Breast epithelium (tissue), 3 donors: ENCODE data around the gene DMAC1.

Experiments
- POLR2AphosphoS5 ChIP-seq, 3 donors: sonication (generic); formaldehyde crosslinking; IDR thresholded peaks; one replicate each; pipeline ENCODE4 v1.6.1; 2017; ENCODE audit warnings: antibody characterized with exemption in 3 of 3
- TF ChIP-seq, protein P1 (sequence below), 3 donors: fragments of 450-650 bp; IDR thresholded peaks; one replicate each; pipeline ENCODE4 v1.5.1; 2016 to 2017; ENCODE audit warnings: antibody characterized with exemption in 3 of 3, mild to moderate bottlenecking in 3 of 3, moderate library complexity in 3 of 3

DNA sequence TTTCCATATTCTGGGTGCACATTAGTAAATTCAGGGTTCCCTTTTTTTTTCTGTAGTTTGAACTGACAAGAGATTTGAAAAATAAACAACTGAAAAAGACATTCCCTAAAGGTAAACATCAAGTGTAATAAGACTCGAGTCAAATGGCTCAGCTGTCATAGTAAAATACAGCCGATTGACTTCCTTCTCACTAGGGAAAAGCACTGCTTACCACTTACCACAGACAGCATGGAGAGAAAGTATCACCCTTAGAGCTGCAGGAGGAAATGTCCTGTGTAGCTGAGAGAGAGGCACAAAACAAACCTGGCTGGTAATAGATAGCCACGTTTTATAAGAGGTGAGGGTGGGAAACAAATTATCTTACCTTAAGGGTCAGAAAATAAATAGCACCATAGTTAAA lies 12.1 kb upstream of the DMAC1 start:
- no peak for TF ChIP-seq POLR2AphosphoS5 (IDR thresholded peaks at IDR 0.05)
- TF ChIP-seq, protein P1, sequence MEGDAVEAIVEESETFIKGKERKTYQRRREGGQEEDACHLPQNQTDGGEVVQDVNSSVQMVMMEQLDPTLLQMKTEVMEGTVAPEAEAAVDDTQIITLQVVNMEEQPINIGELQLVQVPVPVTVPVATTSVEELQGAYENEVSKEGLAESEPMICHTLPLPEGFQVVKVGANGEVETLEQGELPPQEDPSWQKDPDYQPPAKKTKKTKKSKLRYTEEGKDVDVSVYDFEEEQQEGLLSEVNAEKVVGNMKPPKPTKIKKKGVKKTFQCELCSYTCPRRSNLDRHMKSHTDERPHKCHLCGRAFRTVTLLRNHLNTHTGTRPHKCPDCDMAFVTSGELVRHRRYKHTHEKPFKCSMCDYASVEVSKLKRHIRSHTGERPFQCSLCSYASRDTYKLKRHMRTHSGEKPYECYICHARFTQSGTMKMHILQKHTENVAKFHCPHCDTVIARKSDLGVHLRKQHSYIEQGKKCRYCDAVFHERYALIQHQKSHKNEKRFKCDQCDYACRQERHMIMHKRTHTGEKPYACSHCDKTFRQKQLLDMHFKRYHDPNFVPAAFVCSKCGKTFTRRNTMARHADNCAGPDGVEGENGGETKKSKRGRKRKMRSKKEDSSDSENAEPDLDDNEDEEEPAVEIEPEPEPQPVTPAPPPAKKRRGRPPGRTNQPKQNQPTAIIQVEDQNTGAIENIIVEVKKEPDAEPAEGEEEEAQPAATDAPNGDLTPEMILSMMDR (IDR thresholded peaks at IDR 0.05) = no peak
